Tibial artery (tissue), 4 donors: ENCODE measurements around the gene TBL1X.

Experiments
- DNase-seq, 2 donors: peaks; one replicate each; pipeline ENCODE4 v3.0.0-alpha.2; 2019
- H3K27ac ChIP-seq, 2 donors: fragments of 200-600 bp; sonication (generic) in 1 of 2; 1 replicate in 1 of 2; 2 replicates in 1 of 2; pipeline ENCODE4 v1.5.1; 2018 to 2019; ENCODE audit warnings: mild to moderate bottlenecking in 1 of 2
- H3K27me3 ChIP-seq, 2 donors: fragments of 200-600 bp; sonication (generic) in 1 of 2; one replicate each; pipeline versions ENCODE4 v1.5.1 to v1.6.0; 2016 to 2019
- H3K36me3 ChIP-seq, 3 donors: fragments of 200-600 bp; sonication (generic) in 2 of 3; one replicate each; pipeline ENCODE4 v1.5.1; 2016 to 2019; ENCODE audit warnings: mild to moderate bottlenecking in 2 of 3
- H3K4me1 ChIP-seq, 4 donors: fragments of 200-600 bp; sonication (generic) in 2 of 4; 1 replicate in 3 of 4; 2 replicates in 1 of 4; pipeline ENCODE4 v1.5.1; 2016 to 2019
- H3K4me3 ChIP-seq, 2 donors: fragments of 200-600 bp; sonication (generic) in 1 of 2; 1 replicate in 1 of 2; 2 replicates in 1 of 2; pipeline ENCODE4 v1.5.1; 2018 to 2019; ENCODE audit warnings: mild to moderate bottlenecking in 2 of 2
- H3K9me3 ChIP-seq, 3 donors: fragments of 200-600 bp; sonication (generic) in 1 of 3; one replicate each; pipeline ENCODE4 v1.5.1; 2016 to 2019
- intact Hi-C: fragments of 100-400 bp; cut with DNase I; formaldehyde crosslinking; loops from one replicate; pipeline ENCODE4 v1.15.0; 2023; ENCODE audit warnings: low total_unique reads
- TF ChIP-seq, protein P1 (sequence below), 2 experiments: fragments of 200-600 bp in 1 of 2; fragments of 450-650 bp in 1 of 2; IDR thresholded peaks; one replicate each; pipeline ENCODE4 v1.5.1; 2017 to 2019; ENCODE audit warnings: antibody characterized with exemption in 2 of 2, mild to moderate bottlenecking in 1 of 2, moderate library complexity in 1 of 2

Gene TBL1X

DNA sequence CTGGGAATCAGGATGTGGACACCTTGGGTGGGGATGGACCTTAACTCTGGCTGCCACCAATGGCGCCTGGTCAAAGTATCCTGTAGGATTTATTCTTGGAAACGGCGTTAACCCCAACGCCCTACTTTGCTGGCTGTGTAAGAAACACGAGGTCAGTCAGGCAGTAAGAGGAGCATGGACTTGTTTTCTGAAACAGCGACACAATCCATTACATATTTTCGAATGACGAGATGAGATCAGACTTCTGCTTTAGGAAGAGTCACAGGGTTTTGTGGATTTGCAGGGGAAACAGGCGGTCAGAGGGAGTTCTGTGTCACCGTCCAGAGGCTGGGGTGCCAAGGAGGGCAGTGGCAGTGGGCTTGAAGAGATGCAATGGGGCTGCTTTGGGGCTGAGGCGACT lies 92.2 kb downstream of the TBL1X start:
- H3K36me3 ChIP-seq: no peaks in the 10 kb centered on the region
- H3K4me3 ChIP-seq: no peak overlapping the region
- intact Hi-C loops: no loop called here
- H3K9me3 ChIP-seq: no peaks in the 10 kb centered on the region
- no peak for DNase-seq
- TF ChIP-seq, protein P1, sequence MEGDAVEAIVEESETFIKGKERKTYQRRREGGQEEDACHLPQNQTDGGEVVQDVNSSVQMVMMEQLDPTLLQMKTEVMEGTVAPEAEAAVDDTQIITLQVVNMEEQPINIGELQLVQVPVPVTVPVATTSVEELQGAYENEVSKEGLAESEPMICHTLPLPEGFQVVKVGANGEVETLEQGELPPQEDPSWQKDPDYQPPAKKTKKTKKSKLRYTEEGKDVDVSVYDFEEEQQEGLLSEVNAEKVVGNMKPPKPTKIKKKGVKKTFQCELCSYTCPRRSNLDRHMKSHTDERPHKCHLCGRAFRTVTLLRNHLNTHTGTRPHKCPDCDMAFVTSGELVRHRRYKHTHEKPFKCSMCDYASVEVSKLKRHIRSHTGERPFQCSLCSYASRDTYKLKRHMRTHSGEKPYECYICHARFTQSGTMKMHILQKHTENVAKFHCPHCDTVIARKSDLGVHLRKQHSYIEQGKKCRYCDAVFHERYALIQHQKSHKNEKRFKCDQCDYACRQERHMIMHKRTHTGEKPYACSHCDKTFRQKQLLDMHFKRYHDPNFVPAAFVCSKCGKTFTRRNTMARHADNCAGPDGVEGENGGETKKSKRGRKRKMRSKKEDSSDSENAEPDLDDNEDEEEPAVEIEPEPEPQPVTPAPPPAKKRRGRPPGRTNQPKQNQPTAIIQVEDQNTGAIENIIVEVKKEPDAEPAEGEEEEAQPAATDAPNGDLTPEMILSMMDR (IDR thresholded peaks at IDR 0.05): no peak
- no peak overlapping the region for H3K27ac ChIP-seq
- no peaks in the 10 kb centered on the region for H3K27me3 ChIP-seq
- peaks cover 0 to 5% (median 0%) of the 10 kb centered on the region in 4 donors for H3K4me1 ChIP-seq

DNA sequence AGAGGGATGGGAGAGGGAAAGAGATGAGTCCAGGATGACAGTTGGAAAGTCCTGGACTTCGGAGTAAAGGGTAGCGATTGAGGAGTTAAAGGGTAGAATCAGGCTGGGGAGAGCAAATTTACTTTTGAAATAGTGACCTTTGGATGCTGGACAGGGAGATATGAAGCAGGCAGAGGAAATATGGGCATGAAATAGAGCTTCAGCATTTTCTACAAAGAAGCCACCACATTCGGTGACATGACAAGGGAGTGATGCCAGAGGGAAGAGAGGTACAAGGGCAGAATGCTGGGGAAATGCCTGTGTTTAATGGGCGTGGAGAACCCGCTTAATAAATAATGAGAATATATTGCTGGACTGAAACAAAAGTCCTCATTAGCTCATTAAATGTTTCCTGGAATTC lies 92.7 kb downstream of the TBL1X start:
- Histone ChIP-seq H3K27me3 (no peaks in the 10 kb centered on the region), H3K36me3 (no peaks in the 10 kb centered on the region), H3K9me3 (no peaks in the 10 kb centered on the region), H3K27ac (no peak overlapping the region), H3K4me3 (no peak overlapping the region), H3K4me1 (peaks cover 0 to 9% (median 0%) of the 10 kb centered on the region in 4 donors)
- TF ChIP-seq, protein P1 (IDR thresholded peaks at IDR 0.05): no peak
- DNase-seq: no peak
- intact Hi-C loops: no loop called here

DNA sequence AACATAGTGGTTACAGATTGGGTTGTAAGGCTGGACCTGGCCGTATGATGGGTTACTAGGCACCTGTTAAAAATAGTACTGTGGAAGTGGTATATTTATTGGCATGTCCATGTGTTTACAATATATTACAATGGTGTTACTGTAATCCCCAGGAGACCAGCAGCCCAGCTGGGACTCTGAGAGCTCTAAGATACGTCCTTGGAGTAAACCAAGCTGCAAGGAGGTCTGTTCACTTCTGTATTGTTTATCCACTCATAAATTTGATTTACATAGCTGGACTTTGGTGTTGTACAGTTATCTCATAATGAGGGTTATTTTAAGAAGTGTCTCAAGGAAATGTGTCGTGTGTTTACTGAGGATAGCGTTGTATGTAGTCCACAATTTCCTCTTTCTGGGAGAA lies 93.8 kb downstream of the TBL1X start:
- peaks cover 0 to 12% (median 0%) of the 10 kb centered on the region in 4 donors for H3K4me1 ChIP-seq
- no peak overlapping the region for H3K4me3 ChIP-seq
- H3K27me3 ChIP-seq: no peaks in the 10 kb centered on the region
- no peaks in the 10 kb centered on the region for H3K36me3 ChIP-seq
- DNase-seq: no peak
- intact Hi-C loops: no loop called here
- TF ChIP-seq, protein P1 (IDR thresholded peaks at IDR 0.05): no peak
- H3K27ac ChIP-seq: no peak overlapping the region
- H3K9me3 ChIP-seq: no peaks in the 10 kb centered on the region

DNA sequence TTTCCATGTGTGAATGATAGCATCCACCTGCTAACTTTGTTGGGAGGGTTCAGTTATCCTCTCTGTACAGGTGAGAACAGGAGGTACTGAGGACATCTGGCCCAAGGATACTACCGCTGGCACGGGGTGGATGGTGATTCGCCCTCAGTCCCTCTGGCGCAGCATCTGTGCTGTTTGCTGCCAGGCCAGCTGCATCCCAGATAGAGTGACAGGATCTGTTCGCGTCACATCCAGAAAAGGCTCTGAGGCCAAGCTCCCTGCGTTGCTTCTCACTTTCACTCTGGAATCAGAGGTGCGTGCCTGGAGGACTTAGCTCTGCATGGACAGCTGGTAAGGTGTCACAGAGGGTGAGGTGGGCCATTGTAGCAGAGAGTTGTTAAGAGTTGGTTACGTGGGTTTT lies 95.4 kb downstream of the TBL1X start:
- intact Hi-C loops: no loop called here
- TF ChIP-seq, protein P1 (IDR thresholded peaks at IDR 0.05): no peak
- Histone ChIP-seq H3K27me3 (no peaks in the 10 kb centered on the region), H3K4me1 (peaks cover 0 to 12% (median 0%) of the 10 kb centered on the region in 4 donors), H3K4me3 (no peak overlapping the region), H3K36me3 (no peaks in the 10 kb centered on the region), H3K9me3 (no peaks in the 10 kb centered on the region), H3K27ac (no peak overlapping the region)
- no peak for DNase-seq

DNA sequence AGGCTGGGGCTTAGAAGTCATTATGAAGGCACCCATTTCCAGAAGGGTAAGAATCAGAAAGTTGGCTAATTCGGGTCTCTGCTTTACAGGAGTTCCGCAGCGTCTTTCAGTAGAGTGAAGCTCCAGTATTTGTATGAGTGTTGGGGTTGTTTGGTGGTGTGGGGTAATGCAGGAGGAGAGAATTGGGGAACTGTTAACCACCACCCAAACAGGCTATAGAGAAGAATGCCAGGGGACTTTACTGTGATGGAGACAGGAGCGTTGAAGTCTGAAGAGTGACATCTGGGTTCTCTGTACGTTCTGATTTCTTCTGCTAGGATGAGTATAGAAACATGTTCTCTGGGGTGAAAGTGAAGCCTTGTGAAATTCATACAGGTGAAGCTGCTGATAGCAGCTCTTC lies 96.3 kb downstream of the TBL1X start:
- Histone ChIP-seq H3K27me3 (no peaks in the 10 kb centered on the region), H3K4me1 (peaks cover 0 to 21% (median 0%) of the 10 kb centered on the region in 4 donors), H3K4me3 (no peak overlapping the region), H3K36me3 (no peaks in the 10 kb centered on the region), H3K27ac (no peak overlapping the region), H3K9me3 (no peaks in the 10 kb centered on the region)
- intact Hi-C loops: no loop called here
- DNase-seq: no peak
- TF ChIP-seq, protein P1 (IDR thresholded peaks at IDR 0.05): no peak

DNA sequence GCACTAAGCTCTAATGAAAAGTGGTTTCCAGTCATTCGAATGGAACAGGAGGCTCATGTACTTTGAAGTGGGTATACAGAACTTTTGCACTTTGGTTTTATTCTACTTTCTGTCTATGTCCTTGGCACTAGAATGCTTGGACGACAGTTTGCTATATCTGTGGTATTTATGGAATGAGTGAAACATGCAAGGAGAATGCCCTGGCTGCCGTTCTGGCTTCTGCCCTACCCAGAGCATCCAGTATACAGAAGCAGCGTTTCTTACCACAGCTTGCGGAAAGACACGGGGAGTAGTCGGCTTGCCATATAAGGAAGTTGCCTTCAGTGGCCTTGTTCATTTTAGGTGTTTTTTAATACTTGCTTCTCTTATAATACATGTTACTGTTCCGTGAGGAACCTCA lies 98.0 kb downstream of the TBL1X start:
- peaks cover 0 to 26% (median 0%) of the 10 kb centered on the region in 4 donors for H3K4me1 ChIP-seq
- no peak overlapping the region for H3K27ac ChIP-seq
- no peaks in the 10 kb centered on the region for H3K36me3 ChIP-seq
- no peak overlapping the region for H3K4me3 ChIP-seq
- intact Hi-C loops: no loop called here
- H3K9me3 ChIP-seq: no peaks in the 10 kb centered on the region
- TF ChIP-seq, protein P1 (IDR thresholded peaks at IDR 0.05): no peak
- peak in 1 of 2 donors; percentile 25 for DNase-seq
- H3K27me3 ChIP-seq: no peaks in the 10 kb centered on the region
